Esophagus (tissue), 2 donors: ENCODE results near the gene ITGB5. TPM values are rescaled to one million over a fixed set of nuclear protein-coding genes. Genes with fewer than 3 reads are reported as not detected.
A peak's percentile ranks its signal among the peaks of the same experiment; 100 is the strongest.

ENCODE experiments used
- H3K27ac ChIP-seq, 2 donors: one replicate each; pipeline ENCODE4 v1.5.1; 2013; ENCODE audit warnings: low read depth in 2 of 2, mild to moderate bottlenecking in 2 of 2, inconsistent platforms in 1 of 2, low read length in 1 of 2, moderate library complexity in 1 of 2
- H3K27me3 ChIP-seq, 2 donors: one replicate each; pipeline ENCODE4 v1.6.1; 2013; ENCODE audit warnings: low read length in 2 of 2, control low read depth in 1 of 2, mild to moderate bottlenecking in 1 of 2; ENCODE audit not compliant: insufficient read depth in 2 of 2, control insufficient read depth in 1 of 2
- H3K36me3 ChIP-seq, 2 donors: one replicate each; pipeline ENCODE4 v1.6.1; 2013; ENCODE audit warnings: low read length in 1 of 2; ENCODE audit not compliant: control insufficient read depth in 2 of 2, insufficient read depth in 2 of 2
- H3K4me1 ChIP-seq, 2 donors: one replicate each; pipeline ENCODE4 v1.6.1; 2013; ENCODE audit warnings: low read length in 1 of 2; ENCODE audit not compliant: control insufficient read depth in 2 of 2, insufficient read depth in 2 of 2
- H3K4me3 ChIP-seq, 2 donors: one replicate each; pipeline ENCODE4 v1.5.1; 2013; ENCODE audit warnings: low read length in 2 of 2, mild to moderate bottlenecking in 2 of 2, low read depth in 1 of 2, moderate library complexity in 1 of 2
- H3K9me3 ChIP-seq, 2 donors: one replicate each; pipeline ENCODE4 v1.6.1; 2013; ENCODE audit warnings: mild to moderate bottlenecking in 2 of 2, low read depth in 1 of 2, low read length in 1 of 2, moderate library complexity in 1 of 2; ENCODE audit not compliant: control insufficient read depth in 2 of 2, insufficient read depth in 1 of 2
- WGBS, 2 donors: extraction: QIAGEN DNeasy Blood & Tissue Kit; methylation state at CpG; one replicate each; pipeline ENCODE4 v1.1.7; 2013; 5-methylcytosine and 5-hydroxymethylcytosine counted together
- polyA plus RNA-seq, 2 donors: library from polyadenylated mRNA; stranded (reverse); fragments of 200-250 nt; gene quantifications; one replicate each; pipeline ENCODE4 v1.2.3, GENCODE V29; 2013
- donor health status: healthy with polysubstance abuse.
- donor health status: Bipolar disorder and iron deficiency.

Gene ITGB5
- polyA plus RNA-seq, 2 donors, result 19.5 to 39.6 TPM

GRCh38 chr3:124745756-124746155 lies 141.4 kb downstream of the ITGB5 start:
- H3K36me3 ChIP-seq, result peaks cover 4 to 7% of the 10 kb centered on the region in 2 donors
- 77 to 79% methylated on average over 6 of the region's 6 CpGs for WGBS, 2 donors
- no peaks in the 10 kb centered on the region for H3K27me3 ChIP-seq
- peaks cover 0 to 4% of the 10 kb centered on the region in 2 donors for H3K4me1 ChIP-seq
- no peak overlapping the region for H3K4me3 ChIP-seq
- peak overlapping the region in 1 of 2 donors; percentile 61 for H3K27ac ChIP-seq
- H3K9me3 ChIP-seq, result no peaks in the 10 kb centered on the region

DNA sequence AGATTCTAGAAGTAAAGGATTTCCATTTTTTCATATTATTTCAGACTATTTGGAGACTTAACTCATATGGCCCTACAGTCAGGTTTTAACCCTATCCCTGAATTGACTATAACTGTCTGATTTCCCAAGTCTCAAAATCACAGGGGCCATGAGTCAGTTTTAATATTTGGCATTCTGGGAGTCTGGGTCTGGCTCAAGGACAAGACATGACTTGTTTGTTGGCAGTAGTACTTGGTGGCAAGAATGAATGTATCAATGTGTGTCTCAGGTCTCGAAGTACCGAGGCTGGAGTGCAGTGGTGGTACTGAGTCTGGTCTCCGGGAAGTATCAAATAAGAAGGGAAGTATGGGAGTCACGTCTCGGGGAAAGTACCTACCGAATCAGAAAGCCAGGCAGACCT lies 146.1 kb downstream of the ITGB5 start:
- Histone ChIP-seq H3K9me3 (no peaks in the 10 kb centered on the region), H3K4me3 (no peak overlapping the region), H3K4me1 (peaks cover 0 to 3% of the 10 kb centered on the region in 2 donors), H3K36me3 (peaks cover under 1 to 5% of the 10 kb centered on the region in 2 donors), H3K27ac (no peak overlapping the region), H3K27me3 (no peaks in the 10 kb centered on the region)
- 74 to 84% methylated on average over 6 of the region's 6 CpGs for WGBS, 2 donors

DNA sequence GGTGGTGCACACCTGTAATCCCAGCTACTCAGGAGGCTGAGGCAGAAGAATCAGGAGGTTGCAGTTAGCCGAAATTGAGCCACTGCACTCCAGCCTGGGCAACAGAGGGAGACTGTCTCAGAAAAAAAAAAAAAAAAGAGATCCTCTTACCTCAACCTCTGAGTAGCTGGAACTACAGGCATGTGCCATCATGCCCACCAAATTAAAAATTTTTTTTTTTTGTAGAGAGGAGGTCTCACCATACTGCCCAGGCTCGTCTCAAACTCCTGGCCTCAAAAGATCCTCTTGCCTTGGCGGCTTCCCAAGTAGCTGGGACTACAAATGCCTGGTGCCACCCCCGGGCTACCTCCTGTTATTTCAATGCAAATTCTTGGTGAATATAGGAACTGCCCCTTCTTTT lies 155.4 kb downstream of the ITGB5 start:
- H3K27me3 ChIP-seq, result no peaks in the 10 kb centered on the region
- 62 to 68% methylated on average over 4 of the region's 4 CpGs for WGBS, 2 donors
- peaks cover 0 to 5% of the 10 kb centered on the region in 2 donors for H3K36me3 ChIP-seq
- H3K9me3 ChIP-seq, result no peaks in the 10 kb centered on the region
- peaks cover 2 to 4% of the 10 kb centered on the region in 2 donors for H3K4me1 ChIP-seq
- no peak overlapping the region for H3K4me3 ChIP-seq
- H3K27ac ChIP-seq, result no peak overlapping the region

DNA sequence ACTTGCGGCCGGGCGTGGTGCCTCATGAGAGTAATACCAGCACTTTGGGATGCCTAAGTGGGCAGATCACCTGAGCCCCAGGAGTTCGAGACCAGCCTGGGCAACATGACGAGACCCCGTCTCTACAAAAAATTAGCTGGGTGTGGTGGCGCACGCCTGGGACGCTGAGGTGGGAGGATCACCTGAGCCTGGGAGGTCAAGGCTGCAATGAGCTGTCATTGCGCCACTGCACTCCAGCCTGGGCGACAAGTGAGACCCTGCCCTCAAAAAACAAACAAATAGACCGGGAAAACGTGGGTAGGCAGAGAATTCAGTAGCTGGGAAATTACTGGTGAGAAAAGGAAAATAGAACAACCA lies 156.2 kb downstream of the ITGB5 start:
- no peaks in the 10 kb centered on the region for H3K9me3 ChIP-seq
- WGBS, 2 donors, result 8 to 12% methylated on average over 13 of the region's 13 CpGs
- H3K27ac ChIP-seq, result peak overlapping the region in 1 of 2 donors; percentile 77

DNA sequence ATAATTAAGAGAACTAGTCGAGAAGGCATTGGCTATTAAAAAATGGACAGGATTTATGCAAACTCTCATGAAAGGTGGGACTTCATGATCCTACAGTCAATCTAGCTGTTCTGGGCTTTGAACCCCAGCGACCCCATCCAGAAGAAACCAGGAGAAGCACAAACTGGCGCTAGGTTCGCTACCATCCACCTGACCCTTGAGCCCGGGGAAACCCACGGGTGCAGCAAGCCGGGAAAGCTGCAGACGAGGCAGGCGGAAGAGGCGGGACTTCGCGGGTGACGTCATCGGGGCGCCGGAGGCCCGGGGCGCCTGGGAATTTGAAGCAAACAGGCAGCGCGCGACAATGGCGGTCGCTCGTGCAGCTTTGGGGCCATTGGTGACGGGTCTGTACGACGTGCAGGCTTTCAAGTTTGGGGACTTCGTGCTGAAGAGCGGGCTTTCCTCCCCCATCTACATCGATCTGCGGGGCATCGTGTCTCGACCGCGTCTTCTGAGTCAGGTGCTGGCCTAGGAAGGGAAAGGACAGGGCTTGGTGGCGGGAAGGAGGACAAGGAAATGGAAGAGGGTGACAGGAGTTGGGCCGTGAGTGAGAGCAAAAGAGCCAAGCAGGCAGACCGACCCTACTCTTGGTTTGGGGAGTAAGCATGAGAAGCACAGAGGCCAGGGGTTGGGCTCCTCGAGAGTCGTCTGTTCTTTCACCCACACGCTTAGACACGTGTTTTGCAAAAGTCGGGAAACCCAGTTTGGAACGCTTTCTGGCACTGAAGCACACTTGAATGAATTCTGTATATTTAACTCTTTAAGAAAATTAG lies 156.8 kb downstream of the ITGB5 start, which contains the start of gene UMPS:
Gene UMPS, plus strand, starts transcription at position 324 of the 812 bp plus-strand sequence. Its CDS starts 20 bp downstream, at position 344.
- Histone ChIP-seq H3K4me3 (peak within 1 kb of the TSS; percentile 83 to 98), H3K27me3 (no peaks in the 10 kb centered on the region), H3K9me3 (no peaks in the 10 kb centered on the region), H3K27ac (peak within 1 kb of the TSS; percentile 60 to 77), H3K4me1 (peaks cover 2 to 4% of the 10 kb centered on the region in 2 donors), H3K36me3 (peaks cover 0 to 2% of the 10 kb centered on the region in 2 donors)
- WGBS, 2 donors, result 1% methylated on average over 44 of the region's 44 CpGs

More for the DNA sequence above, 156.2 kb downstream of the ITGB5 start:
- Histone ChIP-seq H3K27me3 (no peaks in the 10 kb centered on the region), H3K4me3 (peak overlapping the region; percentile 83 to 98), H3K4me1 (peaks cover 2 to 4% of the 10 kb centered on the region in 2 donors), H3K36me3 (peaks cover 0 to 4% of the 10 kb centered on the region in 2 donors)

GRCh38 chr3:124722589-124722988 lies 164.6 kb downstream of the ITGB5 start:
- Histone ChIP-seq H3K36me3 (no peaks in the 10 kb centered on the region), H3K4me1 (no peaks in the 10 kb centered on the region), H3K27ac (no peak overlapping the region), H3K27me3 (no peaks in the 10 kb centered on the region), H3K9me3 (no peaks in the 10 kb centered on the region), H3K4me3 (no peak overlapping the region)
- WGBS, 2 donors, result 77 to 78% methylated on average over 2 of the region's 2 CpGs

DNA sequence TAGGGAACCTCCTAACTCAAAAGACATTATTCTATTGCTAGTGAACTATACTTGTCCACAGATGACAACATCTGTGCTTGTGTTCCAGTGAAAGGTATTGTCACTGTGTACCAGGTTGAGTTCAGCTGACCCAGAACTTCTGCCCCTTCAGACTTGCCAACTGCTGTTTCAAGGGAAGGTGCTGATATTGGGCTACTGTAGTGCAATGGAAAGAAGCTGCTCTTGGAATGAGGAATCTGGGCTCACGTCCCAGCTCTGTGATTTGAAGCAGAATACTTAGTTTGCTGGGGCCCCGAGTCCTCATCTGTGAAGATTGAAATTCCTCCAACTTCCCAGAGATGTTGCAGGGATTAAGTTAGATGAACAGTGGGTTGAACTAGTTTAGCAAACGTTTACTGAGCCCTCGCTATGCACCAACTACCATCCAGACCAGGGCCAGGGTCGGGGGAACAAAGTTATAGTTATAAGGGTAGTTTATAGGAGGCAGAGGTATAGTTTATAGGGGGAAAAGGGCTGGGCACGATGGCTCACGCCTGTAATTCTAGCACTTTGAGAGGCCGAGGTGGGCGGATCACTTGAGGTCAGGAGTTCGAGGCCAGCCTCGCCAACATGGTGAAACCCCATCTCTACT lies 172.8 kb downstream of the ITGB5 start:
- no peaks in the 10 kb centered on the region for H3K36me3 ChIP-seq
- no peaks in the 10 kb centered on the region for H3K9me3 ChIP-seq
- no peaks in the 10 kb centered on the region for H3K4me1 ChIP-seq
- no peak overlapping the region for H3K27ac ChIP-seq
- H3K27me3 ChIP-seq, result no peaks in the 10 kb centered on the region
- 68 to 79% methylated on average over 11 of the region's 11 CpGs for WGBS, 2 donors
- no peak overlapping the region for H3K4me3 ChIP-seq

Other genes starting within 250 kb of the ITGB5 start
- gene UMPS, start 156.9 kb downstream of the ITGB5 start, polyA plus RNA-seq, result 10 to 100 TPM in 1 of 2 donors, 1 to 10 TPM in 1; 9.9 to 26.1 TPM
- gene MUC13, start 47.4 kb upstream of the ITGB5 start, polyA plus RNA-seq, result under 1 TPM in 1 of 2 donors, not detected in 1; 0.14 TPM
- gene HEG1, start 168.6 kb upstream of the ITGB5 start, polyA plus RNA-seq, result 1 to 10 TPM; 3.1 to 6.0 TPM